Nephron progenitor cell (in vitro differentiated cells): ENCODE measurements around the gene TFAP2C.

Experiments used
- DNase-seq: peaks from one replicate; pipeline ENCODE4 v3.0.0; 2021
- H3K27ac Mint-ChIP-seq: 2 replicates; pipeline ENCODE4 v1.8.0; 2021; ENCODE audit warnings: mild to moderate bottlenecking, moderate library complexity, mixed read lengths
- H3K27me3 Mint-ChIP-seq: 2 replicates; pipeline ENCODE4 v1.8.0; 2021; ENCODE audit warnings: mild to moderate bottlenecking, low read depth, mixed read lengths; ENCODE audit not compliant: poor library complexity
- H3K36me3 Mint-ChIP-seq: 2 replicates; pipeline ENCODE4 v1.8.0; 2021; ENCODE audit warnings: low read depth, mixed read lengths
- H3K4me1 Mint-ChIP-seq: 2 replicates; pipeline ENCODE4 v1.8.0; 2021; ENCODE audit warnings: mixed read lengths
- H3K4me3 Mint-ChIP-seq: 2 replicates; pipeline ENCODE4 v1.8.0; 2021; ENCODE audit warnings: mild to moderate bottlenecking, moderate library complexity, mixed read lengths
- H3K9me3 Mint-ChIP-seq: 2 replicates; pipeline ENCODE4 v1.8.0; 2021; ENCODE audit warnings: mild to moderate bottlenecking, moderate library complexity, mixed read lengths
- TF ChIP-seq, protein P1 (sequence below): fragments of 200-600 bp; sonication (generic); IDR thresholded peaks from 2 replicates; pipeline ENCODE4 v1.5.0; 2021; ENCODE audit warnings: antibody characterized with exemption

TFAP2C gene

DNA sequence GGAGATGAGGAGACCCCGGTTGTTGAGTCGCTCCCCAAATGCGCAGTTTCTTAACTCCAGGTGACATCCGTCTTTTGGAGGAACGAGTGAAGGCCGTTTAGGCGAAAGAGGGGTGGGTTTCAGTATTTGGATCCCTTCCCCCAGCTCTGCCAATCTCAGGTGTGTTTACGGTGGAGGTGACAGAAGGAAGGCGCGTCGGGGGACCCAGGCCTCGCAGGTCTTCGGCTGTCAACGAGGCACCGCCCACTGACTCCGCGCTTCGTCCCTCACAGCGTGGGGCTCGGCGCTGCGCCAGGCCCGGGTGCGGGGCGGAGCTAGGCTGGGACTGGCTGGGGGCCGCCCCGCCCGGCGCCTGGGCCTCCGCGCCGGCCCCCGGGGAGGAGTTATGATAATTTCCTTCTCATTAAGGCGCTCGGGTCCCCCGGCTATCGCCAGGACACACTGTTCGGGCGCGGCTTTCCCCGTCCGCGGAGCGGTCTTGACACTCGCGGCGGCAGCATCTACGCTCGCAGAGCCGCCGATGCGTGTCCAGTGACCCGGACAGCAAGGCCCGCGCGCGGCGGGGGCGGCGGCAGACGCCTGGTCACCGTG is at the start of gene TFAP2C:
TFAP2C (plus strand) TSS at position 434 of the 591 bp plus-strand sequence. CDS start 239 bp downstream, outside the sequence.
- H3K36me3 Mint-ChIP-seq, result peaks cover 6% of the 10 kb centered on the region
- DNase-seq, result peak; percentile 84
- no peak within 1 kb of the TSS for H3K27ac Mint-ChIP-seq
- peak within 1 kb of the TSS; percentile 79 for H3K4me3 Mint-ChIP-seq
- no peaks in the 10 kb centered on the region for H3K9me3 Mint-ChIP-seq
- TF ChIP-seq, protein P1, sequence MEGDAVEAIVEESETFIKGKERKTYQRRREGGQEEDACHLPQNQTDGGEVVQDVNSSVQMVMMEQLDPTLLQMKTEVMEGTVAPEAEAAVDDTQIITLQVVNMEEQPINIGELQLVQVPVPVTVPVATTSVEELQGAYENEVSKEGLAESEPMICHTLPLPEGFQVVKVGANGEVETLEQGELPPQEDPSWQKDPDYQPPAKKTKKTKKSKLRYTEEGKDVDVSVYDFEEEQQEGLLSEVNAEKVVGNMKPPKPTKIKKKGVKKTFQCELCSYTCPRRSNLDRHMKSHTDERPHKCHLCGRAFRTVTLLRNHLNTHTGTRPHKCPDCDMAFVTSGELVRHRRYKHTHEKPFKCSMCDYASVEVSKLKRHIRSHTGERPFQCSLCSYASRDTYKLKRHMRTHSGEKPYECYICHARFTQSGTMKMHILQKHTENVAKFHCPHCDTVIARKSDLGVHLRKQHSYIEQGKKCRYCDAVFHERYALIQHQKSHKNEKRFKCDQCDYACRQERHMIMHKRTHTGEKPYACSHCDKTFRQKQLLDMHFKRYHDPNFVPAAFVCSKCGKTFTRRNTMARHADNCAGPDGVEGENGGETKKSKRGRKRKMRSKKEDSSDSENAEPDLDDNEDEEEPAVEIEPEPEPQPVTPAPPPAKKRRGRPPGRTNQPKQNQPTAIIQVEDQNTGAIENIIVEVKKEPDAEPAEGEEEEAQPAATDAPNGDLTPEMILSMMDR, result no peak
- peaks cover 98% of the 10 kb centered on the region for H3K27me3 Mint-ChIP-seq
- H3K4me1 Mint-ChIP-seq, result peaks cover 26% of the 10 kb centered on the region

DNA sequence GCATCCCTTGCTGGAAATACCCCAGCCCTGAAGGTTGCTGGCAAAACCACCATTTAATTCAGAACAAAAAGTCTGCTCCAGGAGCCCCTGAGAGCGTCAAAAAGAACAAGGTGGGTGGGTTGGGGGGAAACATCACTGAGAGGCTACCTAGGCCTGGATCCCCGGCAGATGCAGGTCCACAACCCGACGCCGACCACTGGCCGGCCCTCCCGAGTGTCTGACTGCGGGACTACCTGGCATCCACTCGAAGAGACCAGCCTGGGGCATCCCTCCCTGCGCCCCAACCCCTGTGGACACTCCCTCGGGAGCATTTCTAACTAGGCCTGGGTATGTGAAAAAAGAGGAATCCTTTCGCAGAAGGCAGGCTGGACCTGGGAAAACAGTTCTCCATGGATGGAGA is 48.9 kb upstream of the TFAP2C start:
- H3K9me3 Mint-ChIP-seq, result peaks cover 11% of the 10 kb centered on the region
- H3K4me3 Mint-ChIP-seq, result no peak overlapping the region
- H3K27me3 Mint-ChIP-seq, result peaks cover 3% of the 10 kb centered on the region
- H3K36me3 Mint-ChIP-seq, result no peaks in the 10 kb centered on the region
- TF ChIP-seq, protein P1, result no peak
- no peak overlapping the region for H3K27ac Mint-ChIP-seq
- H3K4me1 Mint-ChIP-seq, result peaks cover under 1% of the 10 kb centered on the region
- no peak for DNase-seq

DNA sequence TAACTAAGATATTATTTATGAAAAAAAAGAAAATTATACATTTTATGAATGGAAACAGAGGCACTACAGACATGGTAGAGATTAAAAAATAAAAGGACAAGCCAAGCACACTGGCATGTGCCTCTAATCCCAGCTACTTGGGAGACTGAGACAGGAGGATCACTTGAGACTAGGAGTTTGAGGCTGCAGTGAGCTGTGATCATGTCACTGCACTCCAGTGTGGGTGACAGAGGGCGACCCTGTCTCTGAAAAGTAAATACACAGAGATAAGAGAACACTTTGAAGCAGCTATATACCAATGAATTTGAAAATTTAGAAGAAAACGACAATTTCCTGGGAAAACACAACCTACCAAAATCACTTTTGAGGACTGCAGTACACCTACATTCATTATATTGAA is 47.4 kb upstream of the TFAP2C start:
- TF ChIP-seq, protein P1, result no peak
- Mint-ChIP-seq H3K4me3 (no peak overlapping the region), H3K27me3 (peaks cover 3% of the 10 kb centered on the region), H3K4me1 (no peaks in the 10 kb centered on the region), H3K9me3 (peaks cover 11% of the 10 kb centered on the region), H3K27ac (no peak overlapping the region), H3K36me3 (no peaks in the 10 kb centered on the region)
- no peak for DNase-seq

DNA sequence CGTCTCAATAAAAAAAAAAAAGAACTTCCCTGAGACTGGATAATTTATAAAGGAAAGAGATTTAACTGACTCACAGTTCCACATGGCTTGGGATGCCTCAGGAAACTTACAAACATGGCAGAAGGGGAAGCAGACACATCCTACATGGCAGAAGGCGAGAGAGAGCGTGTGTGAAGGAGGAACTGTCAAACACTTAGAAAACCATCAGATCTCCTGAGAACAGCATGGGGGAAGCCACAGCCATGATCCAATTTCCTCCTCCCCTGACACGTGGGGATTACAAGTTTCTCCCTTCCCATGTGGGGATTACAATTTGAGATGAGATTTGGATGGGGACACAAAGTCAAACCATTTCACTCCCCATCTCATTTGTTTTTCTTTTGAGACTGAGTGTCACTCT is 46.6 kb upstream of the TFAP2C start:
- no peak overlapping the region for H3K4me3 Mint-ChIP-seq
- no peaks in the 10 kb centered on the region for H3K4me1 Mint-ChIP-seq

DNA sequence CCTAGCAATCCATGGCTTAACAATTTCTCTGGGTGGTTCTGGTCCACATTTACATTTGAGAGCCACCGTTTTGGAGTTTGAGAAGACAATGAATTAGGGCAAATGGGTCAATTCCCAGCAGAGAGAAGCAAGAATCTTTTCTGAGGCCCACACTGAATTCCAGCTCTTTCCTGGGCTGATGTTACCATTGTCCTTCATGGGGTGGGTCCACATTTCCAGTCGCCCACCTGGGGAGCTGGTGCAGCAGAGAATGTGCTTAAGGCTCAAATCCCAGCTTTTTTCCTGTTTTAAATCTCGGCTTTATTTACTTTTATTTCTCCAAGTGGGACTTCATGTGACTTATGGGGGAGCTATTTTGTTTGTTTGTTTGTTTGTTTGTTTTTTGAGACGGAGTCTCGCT is 44.2 kb upstream of the TFAP2C start:
- DNase-seq, result no peak
- peaks cover 7% of the 10 kb centered on the region for H3K27me3 Mint-ChIP-seq
- no peak overlapping the region for H3K4me3 Mint-ChIP-seq
- H3K27ac Mint-ChIP-seq, result no peak overlapping the region
- H3K9me3 Mint-ChIP-seq, result peaks cover 15% of the 10 kb centered on the region
- no peaks in the 10 kb centered on the region for H3K4me1 Mint-ChIP-seq
- TF ChIP-seq, protein P1, result no peak
- no peaks in the 10 kb centered on the region for H3K36me3 Mint-ChIP-seq

More for the DNA sequence above, 46.6 kb upstream of the TFAP2C start:
- no peak for DNase-seq
- TF ChIP-seq, protein P1, result no peak
- H3K9me3 Mint-ChIP-seq, result peaks cover 11% of the 10 kb centered on the region
- H3K27ac Mint-ChIP-seq, result no peak overlapping the region
- H3K36me3 Mint-ChIP-seq, result no peaks in the 10 kb centered on the region
- H3K27me3 Mint-ChIP-seq, result peaks cover 3% of the 10 kb centered on the region
